GM10248 (cell line): Measurements from ENCODE around the gene ANKRD13D.

ENCODE experiments used
- CTCF ChIA-PET: fragments of 300-600 bp; sonication (Branson Sonifier 250); formaldehyde crosslinking; extraction: SDS; loops from one replicate; lab custom pipeline; 2021; ENCODE audit warnings: antibody characterized with exemption; lab: Yijun Ruan, JAX
- POLR2A ChIA-PET: fragments of 350-650 bp; sonication (Branson Sonifier 250); formaldehyde crosslinking; extraction: SDS; loops from one replicate; lab custom pipeline; 2020; ENCODE audit warnings: antibody characterized with exemption; lab: Yijun Ruan, JAX
- DNase-seq: peaks from one replicate; pipeline ENCODE4 v3.0.0; 2012; ENCODE audit errors: extremely low spot score
- CTCF ChIP-seq: IDR thresholded peaks from 2 replicates; pipeline ENCODE4 v1.5.1; 2012; ENCODE audit warnings: mild to moderate bottlenecking, low read depth; ENCODE audit errors: extremely low read depth, missing control alignments, control extremely low read depth

ANKRD13D gene

GRCh38 chr11:67265633-67266448 is 23.3 kb upstream of the ANKRD13D start:
- peak; percentile 89 for DNase-seq
- peak; percentile 93 for TF ChIP-seq CTCF
- ChIA-PET POLR2A (interaction anchor here (0.6 to 0.7 kb wide), 2 partner anchors 24 to 629 kb away, joined by 4 read pairs; no protein-coding TSS in a partner anchor), CTCF (interaction anchor here (0.9 to 6.3 kb wide), 17 partner anchors 10 to 117 kb away, joined by 3 to 124 read pairs (median 6); partner anchors contain the start of genes ANKRD13D and POLD4)

- POLR2A ChIA-PET: interaction anchor here (0.6 kb wide), 2 partner anchors 23 to 108 kb away, joined by 3 to 4 read pairs; no protein-coding TSS in a partner anchor
- CTCF ChIA-PET: interaction anchor here (0.8 to 6.3 kb wide), 17 partner anchors 9 to 185 kb away, joined by 3 to 56 read pairs (median 4); partner anchors contain the start of genes ANKRD13D and POLD4
- peak; percentile 63 for DNase-seq
- no peak for TF ChIP-seq CTCF
These were observed 22.5 kb upstream of the ANKRD13D start, which contains the start of gene GRK2 for GRCh38 chr11:67266449-67267187. GRK2 (plus strand) TSS chr11:67266473; CDS start chr11:67266700, 227 bp downstream.

GRCh38 chr11:67267188-67268080 is 21.7 kb upstream of the ANKRD13D start:
- no peak for TF ChIP-seq CTCF
- DNase-seq: no peak
- ChIA-PET CTCF (interaction anchor here (0.8 to 6.3 kb wide), 21 partner anchors 8 to 186 kb away, joined by 3 to 56 read pairs (median 4); partner anchors contain the start of genes ANKRD13D and POLD4), POLR2A (interaction anchor here (0.6 to 1.1 kb wide), 3 partner anchors 10 to 107 kb away, joined by 3 to 4 read pairs (median 3); no protein-coding TSS in a partner anchor)

- no peak for TF ChIP-seq CTCF
- ChIA-PET CTCF (interaction anchor here (0.8 to 6.3 kb wide), 10 partner anchors 9 to 187 kb away, joined by 3 to 56 read pairs (median 8); partner anchors contain the start of gene ANKRD13D), POLR2A (interaction anchor here (0.8 to 1.1 kb wide), 3 partner anchors 9 to 214 kb away, joined by 3 to 4 read pairs (median 3); no protein-coding TSS in a partner anchor)
- peak; percentile 88 for DNase-seq
These were observed 20.8 kb upstream of the ANKRD13D start for GRCh38 chr11:67268081-67268961.

DNA sequence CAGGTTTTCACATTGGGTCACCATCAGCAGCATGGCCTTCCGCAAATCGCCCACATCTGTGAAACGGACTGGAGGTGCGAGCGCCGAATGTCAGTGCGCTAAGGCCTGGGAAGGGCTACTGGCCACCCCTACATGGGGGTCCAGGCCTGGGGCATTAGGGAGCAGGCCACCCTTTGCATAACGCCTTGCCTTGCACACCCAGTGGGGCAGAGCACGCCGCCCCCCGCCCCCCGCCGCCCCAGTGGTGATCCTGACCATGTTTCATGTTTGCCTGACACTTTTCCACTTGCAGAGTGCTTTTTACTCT is 20.2 kb upstream of the ANKRD13D start:
- CTCF ChIA-PET: interaction anchor here (1.0 to 6.3 kb wide), 3 partner anchors 48 to 113 kb away, joined by 4 to 56 read pairs (median 10); no protein-coding TSS in a partner anchor
- DNase-seq: no peak
- POLR2A ChIA-PET: interaction anchor here (0.7 kb wide), 1 partner anchor 180 kb away, joined by 4 read pairs; no protein-coding TSS in a partner anchor
- TF ChIP-seq CTCF: no peak
